Hepatocyte (in vitro differentiated cells): ENCODE data around the gene TUBB2A.
"Not testable (repeated sequence)": the region's sequence is repeated elsewhere in the genome, so short reads cannot be mapped to it uniquely, and the experiment has no call there.

Experiments
- CTCF ChIP-seq: fragments of 200-600 bp; sonication (generic); IDR thresholded peaks from 2 replicates; pipeline ENCODE4 v1.5.1; 2016; ENCODE audit warnings: antibody characterized with exemption, mild to moderate bottlenecking; ENCODE audit not compliant: poor library complexity
- EZH2 ChIP-seq: fragments of 200-600 bp; sonication (generic); IDR thresholded peaks from 2 replicates; pipeline ENCODE4 v1.6.1; 2016; ENCODE audit warnings: antibody characterized with exemption, mild to moderate bottlenecking, borderline replicate concordance
- EZH2phosphoT487 ChIP-seq: fragments of 200-600 bp; sonication (generic); IDR thresholded peaks from one replicate; pipeline ENCODE4 v1.6.1; 2018; ENCODE audit warnings: antibody characterized with exemption, mild to moderate bottlenecking, low read depth, moderate library complexity; ENCODE audit not compliant: unreplicated experiment, severe bottlenecking

DNA sequence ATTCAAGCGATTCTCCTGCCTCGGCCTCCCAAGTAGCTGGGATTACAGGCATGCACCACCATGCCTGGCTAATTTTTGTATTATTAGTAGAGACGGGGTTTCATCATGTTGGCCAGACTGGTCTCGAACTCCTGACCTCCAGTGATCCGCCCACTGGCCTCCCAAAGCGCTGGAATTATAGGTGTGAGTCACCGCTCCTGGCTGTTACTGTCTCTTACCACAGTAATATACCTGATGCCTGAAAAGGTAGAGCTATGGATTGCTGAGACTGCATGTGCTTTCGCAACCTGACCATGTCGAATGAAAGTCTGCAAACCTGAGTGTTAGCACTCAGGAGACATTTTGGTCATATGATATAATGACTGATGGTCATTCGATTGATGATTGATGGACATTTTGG, 31.8 kb upstream of the TUBB2A start:
- not testable (repeated sequence) for TF ChIP-seq CTCF, EZH2, EZH2phosphoT487
